OCI-LY7 (cell line): ENCODE data around the gene CCNB2.

Experiments used
- EZH2phosphoT487 ChIP-seq: fragments of 200-600 bp; sonication (generic); IDR thresholded peaks from 2 replicates; pipeline ENCODE4 v1.6.1; 2018; ENCODE audit warnings: low read depth, borderline replicate concordance, mild to moderate bottlenecking, mixed run types, antibody characterized with exemption, low read length, moderate library complexity, mixed read lengths
- TF ChIP-seq, protein P1 (sequence below): fragments of 200-600 bp; sonication (generic); conservative IDR thresholded peaks from 2 replicates; pipeline ENCODE4 v1.5.1; 2014; ENCODE audit warnings: mild to moderate bottlenecking, antibody characterized with exemption, low read length, moderate library complexity, mixed read lengths

DNA sequence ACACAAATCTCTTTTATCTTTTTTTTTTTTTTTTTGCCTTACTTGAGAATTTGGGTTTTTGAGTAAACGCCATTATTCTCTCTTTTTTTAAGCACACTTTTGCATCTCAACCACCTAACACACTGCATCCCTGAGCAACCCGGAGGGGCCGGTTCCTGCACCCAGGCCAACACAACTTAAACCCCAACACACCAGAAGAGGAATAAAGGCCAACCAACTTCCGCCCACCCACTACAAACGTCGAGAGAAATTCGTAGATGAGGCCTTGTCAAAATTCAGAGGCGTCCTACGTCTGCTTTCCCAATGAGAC lies 389 bp upstream of the CCNB2 start:
- TF ChIP-seq EZH2phosphoT487 = no peak
- TF ChIP-seq, protein P1, sequence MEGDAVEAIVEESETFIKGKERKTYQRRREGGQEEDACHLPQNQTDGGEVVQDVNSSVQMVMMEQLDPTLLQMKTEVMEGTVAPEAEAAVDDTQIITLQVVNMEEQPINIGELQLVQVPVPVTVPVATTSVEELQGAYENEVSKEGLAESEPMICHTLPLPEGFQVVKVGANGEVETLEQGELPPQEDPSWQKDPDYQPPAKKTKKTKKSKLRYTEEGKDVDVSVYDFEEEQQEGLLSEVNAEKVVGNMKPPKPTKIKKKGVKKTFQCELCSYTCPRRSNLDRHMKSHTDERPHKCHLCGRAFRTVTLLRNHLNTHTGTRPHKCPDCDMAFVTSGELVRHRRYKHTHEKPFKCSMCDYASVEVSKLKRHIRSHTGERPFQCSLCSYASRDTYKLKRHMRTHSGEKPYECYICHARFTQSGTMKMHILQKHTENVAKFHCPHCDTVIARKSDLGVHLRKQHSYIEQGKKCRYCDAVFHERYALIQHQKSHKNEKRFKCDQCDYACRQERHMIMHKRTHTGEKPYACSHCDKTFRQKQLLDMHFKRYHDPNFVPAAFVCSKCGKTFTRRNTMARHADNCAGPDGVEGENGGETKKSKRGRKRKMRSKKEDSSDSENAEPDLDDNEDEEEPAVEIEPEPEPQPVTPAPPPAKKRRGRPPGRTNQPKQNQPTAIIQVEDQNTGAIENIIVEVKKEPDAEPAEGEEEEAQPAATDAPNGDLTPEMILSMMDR = no peak
